Activated naive CD4-positive, alpha-beta T cell treated with anti-CD3 and anti-CD28 coated beads, Interleukin-2, amount 10 ng/mL, durations not matched to agents 7 days and 5 days (primary cell): ENCODE results near the gene SPTBN2.
"Not testable (repeated sequence)": the region's sequence is repeated elsewhere in the genome, so short reads cannot be mapped to it uniquely, and the experiment has no call there.

Source experiments
- CTCF ChIA-PET: fragments of 350-600 bp; sonication (Branson Sonifier 250); formaldehyde crosslinking; loops from one replicate; lab custom pipeline; 2021; ENCODE audit warnings: antibody characterized with exemption; lab: Charles Lee
- DNase-seq: peaks from one replicate; pipeline ENCODE4 v3.0.0-alpha.2; 2020
- H3K27ac Mint-ChIP-seq: one replicate; pipeline ENCODE4 v1.8.0; 2021; ENCODE audit warnings: mild to moderate bottlenecking, moderate library complexity, mixed read lengths
- H3K27me3 Mint-ChIP-seq: one replicate; pipeline ENCODE4 v1.8.0; 2021; ENCODE audit warnings: mild to moderate bottlenecking, mixed read lengths
- H3K36me3 Mint-ChIP-seq: one replicate; pipeline ENCODE4 v1.8.0; 2021; ENCODE audit warnings: mixed read lengths
- H3K4me1 Mint-ChIP-seq: one replicate; pipeline ENCODE4 v1.8.0; 2021; ENCODE audit warnings: mixed read lengths
- H3K4me3 Mint-ChIP-seq: one replicate; pipeline ENCODE4 v1.8.0; 2021; ENCODE audit warnings: mild to moderate bottlenecking, moderate library complexity, mixed read lengths
- H3K9me3 Mint-ChIP-seq: one replicate; pipeline ENCODE4 v1.8.0; 2021; ENCODE audit warnings: mixed read lengths

SPTBN2 gene

GRCh38 chr11:66739983-66740382 is 11.0 kb upstream of the SPTBN2 start:
- peaks cover 6% of the 10 kb centered on the region for H3K9me3 Mint-ChIP-seq
- peaks cover 10% of the 10 kb centered on the region for H3K4me1 Mint-ChIP-seq
- no peak overlapping the region for H3K27ac Mint-ChIP-seq
- no peak overlapping the region for H3K4me3 Mint-ChIP-seq
- peaks cover 1% of the 10 kb centered on the region for H3K36me3 Mint-ChIP-seq
- CTCF ChIA-PET = interaction anchor here (0.9 kb wide), 1 partner anchor 94 kb away, joined by 4 read pairs; no protein-coding TSS in a partner anchor
- no peak for DNase-seq
- peaks cover 28% of the 10 kb centered on the region for H3K27me3 Mint-ChIP-seq

- H3K9me3 Mint-ChIP-seq = no peaks in the 10 kb centered on the region
- H3K27me3 Mint-ChIP-seq = peaks cover 60% of the 10 kb centered on the region
- H3K4me3 Mint-ChIP-seq = no peak overlapping the region
- no peak for DNase-seq
- CTCF ChIA-PET = no interaction called here
- no peaks in the 10 kb centered on the region for H3K4me1 Mint-ChIP-seq
- no peaks in the 10 kb centered on the region for H3K36me3 Mint-ChIP-seq
- no peak overlapping the region for H3K27ac Mint-ChIP-seq
Measured at GRCh38 chr11:66734215-66734614, 5.2 kb upstream of the SPTBN2 start.

- peaks cover 18% of the 10 kb centered on the region for H3K4me1 Mint-ChIP-seq
- H3K27me3 Mint-ChIP-seq = peaks cover 87% of the 10 kb centered on the region
- no peak overlapping the region for H3K27ac Mint-ChIP-seq
- H3K4me3 Mint-ChIP-seq = peak overlapping the region; percentile 69
- H3K9me3 Mint-ChIP-seq = no peaks in the 10 kb centered on the region
- CTCF ChIA-PET = no interaction called here
- H3K36me3 Mint-ChIP-seq = peaks cover 3% of the 10 kb centered on the region
- no peak for DNase-seq
Measured at GRCh38 chr11:66729447-66729846, 431 bp upstream of the SPTBN2 start.

DNA sequence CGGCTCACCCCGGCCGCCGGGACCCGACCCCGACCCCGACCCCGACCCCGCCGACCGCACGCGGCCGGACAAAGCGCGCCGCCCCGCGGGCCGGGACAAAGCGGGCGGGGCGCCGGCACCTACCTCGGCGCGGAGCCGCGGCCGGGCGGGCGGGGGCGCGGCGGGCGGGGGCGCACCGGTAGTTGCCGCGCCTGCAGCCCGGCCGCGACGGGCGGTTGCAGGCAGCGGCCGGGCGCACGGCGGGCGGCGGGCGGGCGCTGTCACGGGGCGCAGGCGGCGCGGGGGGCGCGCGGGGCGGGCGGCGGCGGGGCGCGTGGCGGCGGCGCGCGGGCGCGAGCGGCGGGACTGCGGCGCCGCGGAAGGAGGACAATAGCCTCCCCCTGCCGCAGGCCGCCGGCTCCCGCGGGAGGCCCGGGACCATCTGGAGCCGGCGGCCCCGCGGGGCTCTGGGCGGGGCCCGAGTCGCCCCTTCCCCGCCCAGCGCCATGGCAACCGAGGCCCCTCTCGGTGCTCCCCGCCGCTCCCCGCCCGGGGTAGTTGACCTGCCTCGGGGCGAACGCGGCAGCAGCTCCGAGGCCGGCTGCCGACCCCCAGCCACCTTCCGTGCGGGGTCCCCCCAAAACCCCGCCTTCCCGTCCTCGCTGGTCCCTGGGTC is 851 bp downstream of the SPTBN2 start:
- H3K9me3 Mint-ChIP-seq = no peaks in the 10 kb centered on the region
- H3K27me3 Mint-ChIP-seq = peaks cover 91% of the 10 kb centered on the region
- no peak for DNase-seq
- CTCF ChIA-PET = no interaction called here
- no peak overlapping the region for H3K27ac Mint-ChIP-seq
- H3K36me3 Mint-ChIP-seq = peaks cover 3% of the 10 kb centered on the region
- peaks cover 18% of the 10 kb centered on the region for H3K4me1 Mint-ChIP-seq
- peak overlapping the region; percentile 69 for H3K4me3 Mint-ChIP-seq

GRCh38 chr11:66727282-66728037 is 1.6 kb downstream of the SPTBN2 start:
- Mint-ChIP-seq H3K36me3 (peaks cover 3% of the 10 kb centered on the region), H3K4me3 (peak overlapping the region; percentile 50), H3K27ac (no peak overlapping the region), H3K9me3 (no peaks in the 10 kb centered on the region), H3K4me1 (peaks cover 18% of the 10 kb centered on the region), H3K27me3 (peaks cover 91% of the 10 kb centered on the region)
- CTCF ChIA-PET = no interaction called here
- DNase-seq = peak; percentile 52

GRCh38 chr11:66725647-66726046 is 3.4 kb downstream of the SPTBN2 start:
- peaks cover 19% of the 10 kb centered on the region for H3K4me1 Mint-ChIP-seq
- DNase-seq = no peak
- no peak overlapping the region for H3K4me3 Mint-ChIP-seq
- peaks cover 3% of the 10 kb centered on the region for H3K36me3 Mint-ChIP-seq
- no peak overlapping the region for H3K27ac Mint-ChIP-seq
- H3K27me3 Mint-ChIP-seq = peaks cover 88% of the 10 kb centered on the region
- CTCF ChIA-PET = interaction anchor here (0.8 kb wide), 1 partner anchor 33 kb away, joined by 3 read pairs; no protein-coding TSS in a partner anchor
- no peaks in the 10 kb centered on the region for H3K9me3 Mint-ChIP-seq

GRCh38 chr11:66725114-66725513 is 3.9 kb downstream of the SPTBN2 start:
- Mint-ChIP-seq H3K4me1 (peaks cover 25% of the 10 kb centered on the region), H3K9me3 (no peaks in the 10 kb centered on the region), H3K27me3 (peaks cover 88% of the 10 kb centered on the region), H3K36me3 (peaks cover 3% of the 10 kb centered on the region), H3K27ac (no peak overlapping the region), H3K4me3 (no peak overlapping the region)
- CTCF ChIA-PET = no interaction called here
- no peak for DNase-seq

DNA sequence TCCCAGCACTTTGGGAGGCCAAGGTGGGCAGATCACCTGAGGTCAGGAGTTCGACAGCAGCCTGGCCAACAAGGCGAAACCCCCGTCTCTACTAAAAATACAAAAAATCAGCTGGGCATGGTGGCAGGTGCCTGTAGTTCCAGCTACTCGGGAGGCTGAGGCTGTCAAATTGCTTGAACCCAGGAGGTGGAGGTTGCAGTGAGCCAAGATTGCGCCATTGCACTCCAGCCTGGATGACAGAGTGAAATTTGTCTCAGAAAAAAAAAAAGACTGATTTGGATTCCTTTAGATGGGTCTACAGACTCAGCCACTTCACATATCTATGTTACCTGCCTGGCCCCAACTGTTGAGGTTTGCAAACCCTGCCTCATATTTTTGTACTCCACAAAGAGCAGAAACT is 4.8 kb downstream of the SPTBN2 start:
- DNase-seq, H3K9me3 Mint-ChIP-seq, CTCF ChIA-PET, H3K4me3 Mint-ChIP-seq, H3K27ac Mint-ChIP-seq, H3K36me3 Mint-ChIP-seq: not testable (repeated sequence)
- H3K4me1 Mint-ChIP-seq = peaks cover 34% of the 10 kb centered on the region
- peaks cover 88% of the 10 kb centered on the region for H3K27me3 Mint-ChIP-seq

GRCh38 chr11:66723693-66724092 is 5.3 kb downstream of the SPTBN2 start:
- H3K4me3 Mint-ChIP-seq = no peak overlapping the region

GRCh38 chr11:66722745-66723651 is 6.0 kb downstream of the SPTBN2 start:
- H3K9me3 Mint-ChIP-seq = no peaks in the 10 kb centered on the region

More at GRCh38 chr11:66723693-66724092, 5.3 kb downstream of the SPTBN2 start:
- Mint-ChIP-seq H3K9me3 (no peaks in the 10 kb centered on the region), H3K36me3 (peaks cover 2% of the 10 kb centered on the region), H3K27me3 (peaks cover 84% of the 10 kb centered on the region), H3K4me1 (peaks cover 29% of the 10 kb centered on the region), H3K27ac (no peak overlapping the region)
- DNase-seq = no peak
- CTCF ChIA-PET = interaction anchor here (0.7 kb wide), 1 partner anchor 28 kb away, joined by 3 read pairs; no protein-coding TSS in a partner anchor

DNA sequence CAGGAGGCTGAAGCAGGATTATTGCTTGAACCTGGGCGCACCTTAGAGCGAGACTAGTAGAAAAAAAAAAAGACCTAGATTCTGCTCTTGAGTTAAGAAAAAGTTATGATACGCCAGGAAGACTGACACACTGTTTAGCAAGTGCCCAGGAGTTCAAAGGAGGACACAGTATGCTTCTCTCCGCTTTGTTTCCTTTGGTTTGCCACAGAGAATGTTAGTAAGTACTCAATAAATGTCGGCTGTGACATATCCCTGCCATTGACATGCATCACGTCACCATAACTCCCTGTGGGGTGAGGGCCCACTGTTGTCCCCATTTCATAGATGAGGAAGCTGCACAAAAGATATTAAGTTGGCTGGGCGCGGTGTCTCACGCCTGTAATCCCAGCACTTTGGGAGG is 7.1 kb downstream of the SPTBN2 start:
- H3K27ac Mint-ChIP-seq = no peak overlapping the region
- no peak for DNase-seq
- H3K36me3 Mint-ChIP-seq = no peaks in the 10 kb centered on the region
- H3K27me3 Mint-ChIP-seq = peaks cover 78% of the 10 kb centered on the region
- CTCF ChIA-PET = interaction anchor here (0.7 kb wide), 1 partner anchor 11 kb away, joined by 3 read pairs; no protein-coding TSS in a partner anchor
- H3K9me3 Mint-ChIP-seq = no peaks in the 10 kb centered on the region
- H3K4me1 Mint-ChIP-seq = peaks cover 21% of the 10 kb centered on the region
- H3K4me3 Mint-ChIP-seq = no peak overlapping the region

More at GRCh38 chr11:66722745-66723651, 6.0 kb downstream of the SPTBN2 start:
- H3K36me3 Mint-ChIP-seq = no peaks in the 10 kb centered on the region
- peaks cover 82% of the 10 kb centered on the region for H3K27me3 Mint-ChIP-seq
- CTCF ChIA-PET = interaction anchor here (0.7 kb wide), 1 partner anchor 28 kb away, joined by 3 read pairs; no protein-coding TSS in a partner anchor
- H3K4me3 Mint-ChIP-seq = no peak overlapping the region
- no peak for DNase-seq
- no peak overlapping the region for H3K27ac Mint-ChIP-seq
- H3K4me1 Mint-ChIP-seq = peaks cover 27% of the 10 kb centered on the region

GRCh38 chr11:66720899-66721470 is 8.0 kb downstream of the SPTBN2 start:
- Mint-ChIP-seq H3K4me3 (no peak overlapping the region), H3K27me3 (peaks cover 72% of the 10 kb centered on the region), H3K4me1 (peaks cover 16% of the 10 kb centered on the region), H3K27ac (no peak overlapping the region), H3K9me3 (no peaks in the 10 kb centered on the region), H3K36me3 (no peaks in the 10 kb centered on the region)
- no peak for DNase-seq
- CTCF ChIA-PET = interaction anchor here (1.0 kb wide), 1 partner anchor 113 kb away, joined by 3 read pairs; no protein-coding TSS in a partner anchor

- Mint-ChIP-seq H3K27ac (no peak overlapping the region), H3K27me3 (peaks cover 71% of the 10 kb centered on the region), H3K9me3 (no peaks in the 10 kb centered on the region), H3K4me3 (no peak overlapping the region), H3K36me3 (no peaks in the 10 kb centered on the region), H3K4me1 (peaks cover 16% of the 10 kb centered on the region)
- CTCF ChIA-PET = interaction anchor here (1.0 kb wide), 1 partner anchor 114 kb away, joined by 3 read pairs; no protein-coding TSS in a partner anchor
- DNase-seq = peak; percentile 70
Measured at GRCh38 chr11:66720223-66720898, 8.7 kb downstream of the SPTBN2 start.
